ENCODE data around the gene CRYAA.
"Not testable (repeated sequence)": the region's sequence is repeated elsewhere in the genome, so short reads cannot be mapped to it uniquely, and the experiment has no call there.

Gene CRYAA

DNA sequence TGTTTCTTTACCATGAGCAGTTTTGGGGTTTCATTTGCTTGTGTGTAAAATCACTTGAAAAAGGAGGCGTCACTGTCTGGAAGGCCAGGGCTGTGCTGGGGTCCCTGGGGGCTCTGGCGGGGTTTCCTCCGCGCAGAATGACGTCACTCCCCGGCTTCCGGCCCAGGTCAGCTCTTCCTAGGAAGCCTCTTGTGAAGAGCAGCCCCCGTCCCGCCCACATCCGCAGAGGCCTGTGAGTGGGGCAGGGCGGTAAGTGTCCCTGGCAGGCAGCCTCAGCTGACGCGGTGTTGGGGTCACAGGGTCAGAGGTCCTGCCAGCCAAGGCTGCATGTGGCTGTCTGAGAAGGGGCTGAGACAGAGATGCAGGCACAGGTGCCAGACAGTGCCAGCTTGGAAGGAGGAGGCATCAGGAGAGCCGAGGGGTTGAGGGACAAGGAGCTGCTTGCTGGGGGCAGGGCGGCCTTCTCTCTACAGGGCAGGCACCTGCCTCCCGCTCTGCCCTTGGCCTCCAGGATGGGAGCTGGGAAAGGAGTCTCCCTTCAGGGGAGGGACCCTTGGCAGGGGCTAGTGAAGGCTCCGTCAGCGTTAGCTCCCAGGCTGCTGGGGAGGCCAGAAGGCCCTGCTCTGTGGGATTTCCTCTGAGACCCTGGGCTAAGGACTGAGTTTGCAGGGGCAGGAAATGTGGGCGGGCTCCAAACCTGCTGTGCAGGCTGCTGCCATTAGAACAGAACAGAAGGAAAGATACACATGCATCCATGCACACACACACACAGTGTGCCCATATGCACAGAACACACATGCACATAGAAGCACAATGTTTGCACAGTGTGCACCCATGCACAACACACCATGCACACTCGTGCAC lies 8.5 kb downstream of the CRYAA start:
- DNase-seq: not testable (repeated sequence)

DNA sequence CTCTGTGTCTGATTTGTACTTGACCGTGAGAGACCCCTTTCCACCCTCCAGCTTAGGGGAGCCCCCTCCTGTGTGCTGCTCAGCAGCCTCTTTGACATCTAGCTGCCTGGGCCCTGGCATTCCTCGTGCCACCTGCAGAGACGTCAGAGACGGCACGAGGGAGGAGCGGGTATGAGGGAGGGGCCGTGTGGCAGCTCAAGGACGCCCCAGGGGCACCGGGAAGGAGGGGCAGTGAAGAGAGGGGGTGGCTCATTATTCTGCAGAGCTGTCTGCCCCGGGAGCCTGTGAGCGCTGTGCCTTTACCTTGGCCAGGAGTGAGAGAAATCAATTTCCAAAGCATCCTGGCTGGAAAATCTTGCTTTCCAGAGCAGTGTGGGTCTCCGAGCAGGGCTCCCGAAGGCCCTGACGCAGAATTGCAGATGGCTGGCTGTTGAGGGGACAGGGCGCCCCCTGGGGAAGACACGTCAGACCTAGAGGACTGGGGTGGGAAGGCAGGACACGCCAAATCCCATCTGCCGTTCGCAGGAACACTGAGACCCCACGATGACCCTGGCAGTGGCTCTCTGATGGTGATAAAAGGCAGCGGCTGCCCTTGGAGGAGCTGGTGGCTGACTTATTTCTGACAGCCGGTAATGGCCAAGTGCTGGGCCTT lies 9.5 kb downstream of the CRYAA start:
- DNase-seq: not testable (repeated sequence)

DNA sequence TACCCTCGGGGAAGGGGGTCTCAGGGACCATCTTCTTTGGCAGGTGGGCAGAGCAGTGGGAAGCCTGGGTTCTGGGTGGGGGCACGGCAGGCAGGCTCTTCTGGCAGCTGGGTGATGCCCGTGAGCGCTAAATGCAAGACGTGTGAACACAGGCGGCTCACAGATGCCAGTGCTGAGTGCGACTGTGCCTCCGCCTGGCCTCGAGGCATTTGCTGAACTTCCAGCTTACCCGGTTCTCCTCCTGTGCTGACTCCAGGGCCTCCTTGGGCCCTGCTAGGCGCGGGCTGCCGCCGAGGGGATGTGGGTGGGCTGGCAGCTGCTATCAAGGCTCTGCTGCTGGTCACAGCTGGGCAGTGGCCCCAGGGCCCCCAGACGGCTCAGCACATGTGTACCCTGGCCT lies 12.2 kb downstream of the CRYAA start:
- not testable (repeated sequence) for DNase-seq

DNA sequence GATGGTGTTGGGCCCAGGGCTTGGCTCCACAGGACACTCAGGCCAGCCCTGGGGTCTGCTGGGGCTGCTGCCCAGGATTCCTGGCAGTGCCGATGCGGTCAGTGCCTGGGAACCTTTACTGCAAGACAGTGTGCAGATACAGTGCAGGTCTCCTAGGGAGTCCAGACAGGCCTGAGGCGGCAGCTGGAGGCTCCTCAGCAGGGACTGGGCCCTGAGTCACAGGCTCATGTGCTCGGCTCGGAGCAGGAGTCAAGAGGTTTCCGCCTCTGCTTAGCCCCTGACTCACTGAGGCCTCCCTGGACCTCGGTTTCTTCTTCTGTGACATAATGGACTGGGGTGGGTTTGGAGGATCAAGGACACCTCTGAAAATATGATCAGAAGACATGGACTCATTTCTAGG lies 18.5 kb downstream of the CRYAA start:
- not testable (repeated sequence) for DNase-seq

DNA sequence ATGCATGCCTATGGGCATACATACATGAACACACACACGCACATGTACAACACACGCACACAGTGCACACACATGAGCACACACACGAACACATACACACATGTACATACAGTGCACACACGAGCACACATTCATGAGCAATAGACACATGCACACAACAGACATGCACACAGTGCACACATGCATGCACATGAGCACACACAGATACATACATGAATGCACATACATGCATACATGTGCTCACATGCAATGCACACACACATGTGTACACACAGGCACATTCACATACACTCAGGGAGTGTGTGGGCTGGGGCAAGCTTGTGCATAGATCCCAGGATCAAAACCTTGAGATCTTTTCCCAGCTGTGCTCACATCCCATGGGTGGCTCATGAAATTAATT lies 18.9 kb downstream of the CRYAA start:
- no peak for DNase-seq

DNA sequence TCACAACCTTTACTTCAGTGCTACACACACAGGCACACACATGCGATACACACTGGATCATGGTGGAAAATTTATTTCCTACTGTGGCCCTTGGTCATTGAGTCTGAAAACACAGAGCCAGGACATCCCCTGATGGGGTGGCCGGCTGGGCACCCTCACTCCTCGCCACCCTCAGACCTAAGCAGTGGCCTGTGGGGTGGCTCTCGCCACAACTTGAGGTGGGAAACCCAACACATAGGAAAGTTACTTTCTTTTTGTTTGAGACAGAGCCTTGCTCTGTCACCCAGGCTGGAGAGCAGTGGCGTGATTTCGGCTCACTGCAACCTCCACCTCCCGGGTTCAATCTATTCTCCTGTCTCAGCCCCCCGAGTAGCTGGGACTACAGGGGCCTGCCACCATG lies 19.4 kb downstream of the CRYAA start:
- no peak for DNase-seq

DNA sequence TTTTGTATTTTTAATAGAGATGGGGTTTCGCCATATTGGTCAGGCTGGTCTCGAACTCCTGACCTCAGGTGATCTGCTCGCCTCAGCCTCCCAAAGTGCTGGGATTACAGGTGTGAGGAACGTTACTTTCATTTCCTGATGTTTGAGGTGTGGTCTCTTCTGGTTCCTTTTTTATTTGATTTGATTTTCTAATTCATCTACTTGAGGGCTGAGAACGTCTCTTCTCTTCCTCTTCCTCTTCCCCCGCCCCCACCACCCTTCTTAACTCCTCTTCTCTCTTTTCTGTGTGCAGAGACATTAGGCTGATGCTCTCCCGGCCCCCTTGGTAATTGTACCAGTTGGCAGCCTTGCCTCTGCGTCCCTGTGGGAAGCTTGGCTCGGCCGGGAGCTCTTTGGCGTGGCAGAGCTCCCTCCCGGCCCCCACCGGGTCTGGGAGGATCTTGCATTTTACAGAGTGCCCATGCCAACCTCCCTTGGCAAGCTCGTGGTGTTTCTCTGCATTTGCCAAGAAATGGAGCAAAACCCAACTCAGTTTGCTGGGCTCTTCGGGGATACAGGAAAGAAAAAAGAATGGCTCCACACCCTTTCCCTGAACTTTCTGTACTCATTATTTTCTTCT lies 19.9 kb downstream of the CRYAA start:
- DNase-seq: no peak

DNA sequence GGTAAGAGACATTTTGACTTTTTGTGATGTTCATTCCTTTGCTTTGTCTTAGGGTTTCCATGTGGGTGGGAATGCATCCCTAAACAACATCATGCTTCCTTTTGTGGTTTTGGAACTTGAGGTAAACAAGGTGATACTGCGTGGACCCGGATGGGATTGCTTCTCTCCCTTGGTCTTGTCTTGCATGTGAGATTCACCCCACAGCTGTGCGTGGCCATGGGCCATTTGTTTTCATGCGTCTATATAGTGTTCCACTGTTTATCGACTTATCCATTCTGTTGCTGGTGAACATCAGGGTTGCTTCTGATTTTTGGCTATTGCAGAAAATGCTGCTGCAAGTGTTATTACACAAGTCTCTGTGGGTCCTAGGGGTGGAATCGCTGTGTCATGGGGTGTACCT lies 21.1 kb downstream of the CRYAA start:
- DNase-seq: no peak

DNA sequence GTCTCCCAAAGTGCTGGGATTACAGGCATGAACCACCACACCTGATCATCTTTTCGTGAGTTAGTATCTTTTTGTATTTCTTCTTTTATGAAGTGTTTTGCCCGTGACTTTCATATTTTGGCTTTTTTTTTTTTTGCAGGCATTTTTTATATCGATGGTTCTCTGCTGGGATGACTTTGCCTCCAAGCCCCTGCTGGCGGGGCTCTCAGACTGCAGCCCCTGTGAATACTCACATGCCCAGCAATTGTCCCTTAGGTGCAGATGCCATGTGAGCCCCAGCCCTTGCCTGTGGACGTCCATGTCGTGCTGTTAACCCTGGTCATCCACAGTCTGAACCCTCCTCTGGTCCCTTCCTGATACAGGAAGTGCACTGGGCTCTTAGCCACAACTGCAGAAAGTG lies 21.7 kb downstream of the CRYAA start:
- DNase-seq: no peak

DNA sequence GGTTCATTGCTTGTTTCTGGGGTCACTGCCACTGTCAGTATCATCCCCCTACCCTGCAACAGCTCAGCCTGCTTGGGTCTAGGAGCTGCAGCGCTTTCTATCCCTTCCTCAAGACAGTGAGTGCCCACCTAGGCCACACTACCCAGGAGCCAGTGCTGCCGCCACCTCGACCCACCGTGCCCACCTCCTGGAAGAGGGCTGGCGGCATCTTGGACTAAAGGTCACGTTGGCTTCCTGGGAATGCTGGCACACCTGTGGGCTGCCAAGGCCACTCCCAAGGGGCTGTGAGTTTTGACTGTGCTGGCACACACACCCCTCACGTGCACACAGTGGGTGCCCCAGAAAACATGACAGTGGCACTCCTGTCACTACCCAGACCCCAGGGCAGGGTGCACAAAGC lies 22.1 kb downstream of the CRYAA start:
- no peak for DNase-seq

DNA sequence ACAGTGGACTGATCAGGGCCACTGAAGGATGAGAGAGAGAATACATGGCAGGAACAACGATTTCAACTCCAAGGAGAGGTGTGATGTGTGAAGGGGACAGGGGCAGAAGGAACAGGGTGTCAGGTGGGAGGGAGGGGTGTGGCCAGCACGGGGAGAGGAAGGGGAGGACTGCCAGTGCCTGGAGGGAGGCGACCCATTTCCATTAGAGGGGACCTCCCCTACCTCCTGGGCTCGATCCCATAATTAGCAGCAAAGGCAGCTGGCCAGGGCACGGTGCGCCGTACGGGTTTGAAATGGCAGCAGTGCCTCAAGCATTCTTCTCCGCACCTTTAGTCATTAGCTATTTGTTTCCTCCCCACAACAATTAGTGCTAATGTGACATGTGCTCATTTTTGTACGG lies 22.7 kb downstream of the CRYAA start:
- DNase-seq: no peak

DNA sequence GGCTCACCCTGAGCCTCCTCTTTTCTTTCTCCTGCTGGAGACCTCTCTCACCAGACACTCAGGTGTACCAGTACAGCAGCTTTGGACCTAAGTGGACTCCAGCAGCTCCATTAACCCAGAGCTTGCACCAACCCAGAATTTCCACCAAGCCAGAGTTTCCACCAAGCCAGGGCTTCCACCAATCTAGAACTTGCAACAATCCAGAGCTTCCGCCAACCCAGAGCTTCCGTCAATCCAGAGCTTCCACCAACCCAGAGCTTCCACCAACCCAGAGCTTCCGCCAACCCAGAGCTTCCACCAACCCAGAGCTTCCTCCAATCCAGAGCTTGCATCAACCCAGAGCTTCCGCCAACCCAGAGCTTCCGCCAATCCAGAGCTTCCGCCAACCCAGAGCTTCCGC lies 23.2 kb downstream of the CRYAA start:
- no peak for DNase-seq

DNA sequence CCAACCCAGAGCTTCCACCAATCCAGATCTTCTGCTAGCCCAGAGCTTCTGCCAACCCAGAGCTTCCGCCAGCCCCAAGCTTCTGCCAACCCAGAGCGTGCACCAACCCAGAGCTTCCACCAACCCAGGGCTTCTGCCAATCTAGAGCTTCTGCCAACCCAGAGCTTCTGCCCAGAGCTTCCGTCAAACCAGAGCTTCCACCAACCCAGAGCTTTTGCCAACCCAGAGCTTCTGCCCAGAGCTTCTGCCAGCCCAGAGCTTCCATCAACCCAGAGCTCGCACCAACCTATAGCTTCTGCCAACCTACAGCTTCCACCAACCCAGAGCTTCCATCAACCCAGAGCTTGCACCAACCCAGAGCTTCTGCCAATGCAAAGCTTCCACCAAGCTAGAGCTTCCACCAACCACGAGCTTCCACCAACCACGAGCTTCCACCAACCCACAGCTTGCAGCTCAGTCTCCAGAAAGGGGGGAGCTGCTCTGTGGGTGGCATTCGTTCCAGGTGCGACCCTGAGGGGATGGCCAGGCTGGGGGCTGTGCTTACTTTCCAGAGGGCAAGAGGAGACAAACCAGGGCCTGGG lies 23.8 kb downstream of the CRYAA start:
- no peak for DNase-seq

DNA sequence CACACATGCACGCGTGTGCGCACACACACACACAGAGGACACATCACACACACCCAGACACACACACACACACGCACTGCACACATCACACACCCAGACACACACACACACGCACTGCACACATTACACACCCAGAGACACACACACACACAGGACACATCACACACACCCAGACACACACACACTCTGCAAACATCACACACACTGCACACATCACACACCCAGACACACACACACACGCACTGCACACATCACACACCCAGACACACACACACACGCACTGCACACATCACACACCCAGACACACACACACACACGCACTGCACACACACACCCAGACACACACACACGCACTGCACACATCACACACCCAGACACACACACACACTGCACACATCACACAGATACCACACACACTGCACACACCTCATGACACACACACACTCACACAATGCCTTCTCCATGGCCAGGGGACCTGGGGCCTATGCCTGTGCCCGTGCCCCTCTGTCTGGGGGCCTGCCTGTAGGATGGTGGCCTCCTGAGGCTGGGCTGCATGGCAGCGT lies 24.4 kb downstream of the CRYAA start:
- no peak for DNase-seq

DNA sequence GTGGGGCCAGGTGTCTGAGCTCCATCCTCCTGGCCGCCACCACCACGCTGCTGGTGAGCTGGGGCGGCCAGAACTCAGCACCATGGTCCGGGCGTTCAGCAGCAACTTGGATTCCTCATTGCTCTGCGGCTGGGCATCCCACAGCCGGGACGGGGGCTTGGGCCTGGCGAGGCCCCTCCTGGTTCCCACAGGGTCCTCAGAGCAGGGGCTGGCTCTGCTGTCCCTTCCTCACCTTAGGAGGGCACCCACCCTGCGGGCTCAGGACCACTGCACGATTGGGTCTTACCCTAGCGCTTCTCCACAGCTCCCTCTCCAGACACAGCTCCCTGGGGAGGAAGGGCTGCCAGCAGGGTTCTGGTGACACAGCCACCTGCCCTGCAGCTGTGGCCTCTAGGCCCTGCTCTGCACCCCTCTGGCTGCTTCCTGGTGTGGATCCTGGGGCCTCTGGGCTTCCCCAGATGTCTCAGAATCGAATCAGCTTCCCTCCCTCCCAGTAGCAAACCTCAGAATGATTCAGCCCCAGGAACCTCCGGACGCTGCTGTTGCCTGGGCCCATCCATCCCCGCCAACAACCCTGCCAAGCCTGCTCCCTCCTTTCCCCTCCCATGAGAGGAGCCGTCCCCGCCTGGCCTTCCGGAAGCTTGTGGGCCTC lies 25.0 kb downstream of the CRYAA start:
- no peak for DNase-seq

DNA sequence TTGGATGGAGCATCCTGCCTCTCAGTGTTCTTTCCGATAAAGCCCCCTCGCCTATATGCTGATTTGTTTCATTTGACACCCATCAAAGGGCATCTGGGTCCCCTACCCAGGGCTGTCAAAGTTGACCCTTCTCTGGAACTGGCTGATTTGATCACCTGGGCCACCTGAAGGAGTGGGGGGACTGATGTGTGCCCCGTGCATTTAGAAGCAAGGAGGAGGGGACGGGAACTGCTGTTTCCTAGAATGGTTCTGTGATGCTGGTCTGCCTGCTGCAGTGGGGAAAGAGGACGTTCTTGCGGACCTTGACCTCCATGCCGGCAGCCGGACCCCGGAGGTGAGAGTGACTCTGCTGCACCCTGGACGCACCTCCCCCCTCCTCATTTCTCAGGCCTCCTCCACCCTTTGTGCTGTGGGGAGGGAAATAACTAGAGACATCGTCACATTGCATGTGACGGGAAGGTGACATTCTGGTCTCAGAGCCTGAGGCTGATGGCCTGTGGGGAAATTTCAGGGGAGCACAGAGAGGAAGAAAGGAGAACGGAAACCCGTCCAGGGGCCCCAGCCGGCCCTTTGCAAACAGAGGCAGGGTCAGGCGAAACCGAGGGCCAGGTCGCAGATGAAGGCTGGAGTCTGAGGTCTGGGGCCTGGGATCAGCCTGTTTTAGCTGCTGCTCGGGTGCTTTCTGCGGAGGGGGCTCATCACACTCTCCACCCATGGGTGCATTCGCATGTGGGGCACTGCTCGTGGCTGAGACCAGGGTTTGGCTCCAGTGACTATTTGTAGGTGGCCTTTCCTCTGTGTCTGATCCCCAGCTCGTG lies 25.7 kb downstream of the CRYAA start:
- DNase-seq: no peak

DNA sequence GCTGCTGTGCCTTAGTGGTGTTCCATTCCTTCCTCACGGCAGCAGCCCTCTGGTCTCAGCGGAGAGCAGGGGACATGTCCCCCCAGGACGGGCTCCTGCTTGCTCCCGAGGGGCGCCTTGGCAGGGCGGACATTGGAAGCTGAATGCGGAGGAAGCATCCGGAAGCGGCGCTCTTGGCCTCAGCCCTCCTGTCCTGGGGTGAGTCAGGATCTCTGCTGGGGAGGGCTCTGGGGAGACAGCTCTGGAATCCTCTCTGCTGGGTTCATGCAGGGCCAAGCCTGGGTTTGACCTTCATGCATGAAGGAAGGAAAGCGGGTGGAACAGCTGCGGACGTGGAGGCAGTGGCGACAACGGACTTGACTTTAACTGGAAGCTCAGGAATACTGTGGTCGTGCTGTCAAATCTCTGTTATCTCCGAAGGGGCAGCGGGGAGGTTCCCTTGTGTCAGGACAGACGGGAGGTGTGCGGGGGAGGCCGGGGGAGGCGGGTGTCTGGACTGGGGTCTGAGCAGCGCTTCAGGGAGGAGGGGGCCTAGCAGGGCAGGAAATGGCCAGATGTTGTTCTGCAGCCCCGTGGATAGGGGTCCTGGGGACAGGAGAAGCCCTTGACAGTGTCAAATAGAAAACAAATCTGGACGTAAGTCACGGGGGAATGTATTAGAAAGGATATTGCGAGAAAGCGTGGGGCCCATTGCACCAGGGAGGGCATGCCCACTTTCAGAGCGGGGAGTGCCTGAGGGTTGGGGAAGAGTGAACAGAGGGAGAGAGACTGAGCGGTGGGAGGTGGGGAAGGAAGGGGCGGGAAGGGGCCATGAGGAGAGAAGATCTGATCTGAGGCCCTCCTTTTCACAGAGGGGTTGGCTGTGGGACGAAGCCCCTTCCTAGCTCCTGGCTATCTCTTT lies 26.6 kb downstream of the CRYAA start:
- DNase-seq: no peak

DNA sequence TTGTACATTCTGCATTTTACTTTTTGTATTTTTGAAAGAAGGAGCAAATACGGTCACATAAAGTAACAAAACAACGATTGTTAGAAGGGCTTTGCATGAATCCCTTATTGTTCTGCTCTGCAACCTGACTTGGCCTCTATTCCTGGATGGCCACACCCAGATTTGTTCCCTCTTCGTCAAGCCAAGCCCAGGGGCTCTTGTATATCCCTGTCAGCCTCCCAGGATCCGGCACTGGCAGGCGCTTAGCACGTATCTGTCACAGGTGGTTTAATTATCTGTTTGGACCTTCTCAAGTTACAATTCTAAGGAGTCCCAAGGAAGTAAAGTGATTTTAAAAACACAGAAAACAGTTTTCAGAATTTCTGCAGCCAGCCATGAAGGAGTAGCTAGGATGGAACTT lies 28.0 kb downstream of the CRYAA start:
- no peak for DNase-seq

DNA sequence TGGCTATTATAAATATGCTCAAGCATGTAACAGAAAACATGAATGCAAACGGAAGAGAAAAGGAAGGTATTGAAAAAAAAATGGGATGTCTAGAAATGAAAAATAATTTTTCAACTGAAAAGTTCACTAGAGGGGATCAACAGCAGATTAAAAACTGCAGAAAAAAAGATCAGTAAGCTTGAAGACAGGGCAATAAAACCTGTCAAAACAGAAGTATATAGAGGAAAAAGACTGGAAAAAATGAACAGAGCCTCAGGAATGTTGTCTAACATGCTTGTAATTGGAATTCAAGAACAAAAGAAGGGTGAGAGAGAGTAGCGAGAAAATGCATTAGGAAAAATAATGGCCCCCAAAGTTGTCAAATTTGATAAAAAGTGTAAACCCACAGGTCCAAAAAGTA lies 29.6 kb downstream of the CRYAA start:
- no peak for DNase-seq

DNA sequence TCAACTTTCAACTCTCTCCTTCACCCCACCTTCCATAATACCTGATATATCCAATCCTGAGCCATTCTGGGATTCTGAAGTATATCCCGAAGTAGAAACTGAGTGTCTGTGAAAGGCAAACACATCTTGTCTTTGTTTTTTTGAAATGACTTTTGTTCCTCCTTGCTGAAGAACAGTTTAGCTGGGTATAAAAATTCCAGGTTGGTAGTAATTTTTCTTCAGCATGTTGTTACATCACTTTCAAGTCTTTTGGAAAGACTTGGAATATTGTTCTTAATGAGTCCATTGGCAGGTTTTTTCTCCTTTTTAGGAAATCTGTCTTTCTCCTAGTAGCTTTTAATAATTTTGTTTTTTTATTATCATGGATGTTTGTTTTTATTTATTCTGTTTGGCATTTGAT lies 32.7 kb downstream of the CRYAA start:
- DNase-seq: no peak

DNA sequence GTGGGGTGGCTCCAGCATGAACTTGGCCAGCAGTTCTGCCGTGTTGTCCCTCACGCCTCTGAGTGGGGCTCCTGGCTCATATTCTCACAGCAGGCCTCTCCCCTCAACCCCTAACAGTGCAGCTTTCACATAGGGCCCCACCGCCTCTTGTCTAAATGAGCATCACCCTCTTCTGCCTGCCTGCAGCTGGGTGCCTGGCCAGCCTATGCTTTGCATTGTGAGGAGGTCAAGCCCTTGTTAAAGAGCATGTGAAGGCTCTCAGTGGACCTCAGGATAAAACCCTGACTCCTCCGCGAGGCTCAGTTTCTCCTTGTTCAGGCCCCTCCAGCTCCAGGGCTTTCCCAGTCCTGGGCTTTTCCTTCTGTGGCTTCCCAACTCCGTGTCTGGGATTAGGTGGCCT lies 34.8 kb downstream of the CRYAA start:
- no peak for DNase-seq

Measured in CD4-positive, alpha-beta T cell treated with Interleukin-6 for 4 hours (primary cell).